GM18867 (cell line): Measurements from ENCODE around the gene COL20A1.

Experiments used
- ATAC-seq: cut with Tn5 transposase; IDR thresholded peaks from one replicate; pipeline ENCODE4 v1.9.1; 2021; ENCODE audit warnings: mild to moderate bottlenecking, moderate library complexity; ENCODE audit not compliant: unreplicated experiment

The COL20A1 gene

DNA sequence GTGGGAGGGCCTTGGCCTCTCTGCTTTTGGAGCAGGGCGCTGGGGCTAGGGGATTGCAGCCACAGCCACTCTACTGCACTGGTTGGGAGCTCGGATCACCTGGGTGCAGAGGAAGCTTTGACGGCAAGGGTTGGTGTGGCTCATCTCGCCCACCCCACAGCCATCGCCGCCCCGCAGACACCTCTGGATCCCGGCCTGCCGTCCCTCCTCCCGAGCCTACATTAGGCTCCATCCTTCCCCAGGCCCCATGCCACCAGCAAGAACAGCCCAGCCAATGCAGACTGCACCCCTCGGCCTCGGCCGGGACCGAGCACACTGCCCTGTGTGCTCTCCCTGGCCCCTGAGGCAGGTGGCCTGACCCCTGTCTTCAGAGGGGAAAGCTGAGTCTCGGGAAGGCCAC, 32.5 kb upstream of the COL20A1 start:
- no peak for ATAC-seq

DNA sequence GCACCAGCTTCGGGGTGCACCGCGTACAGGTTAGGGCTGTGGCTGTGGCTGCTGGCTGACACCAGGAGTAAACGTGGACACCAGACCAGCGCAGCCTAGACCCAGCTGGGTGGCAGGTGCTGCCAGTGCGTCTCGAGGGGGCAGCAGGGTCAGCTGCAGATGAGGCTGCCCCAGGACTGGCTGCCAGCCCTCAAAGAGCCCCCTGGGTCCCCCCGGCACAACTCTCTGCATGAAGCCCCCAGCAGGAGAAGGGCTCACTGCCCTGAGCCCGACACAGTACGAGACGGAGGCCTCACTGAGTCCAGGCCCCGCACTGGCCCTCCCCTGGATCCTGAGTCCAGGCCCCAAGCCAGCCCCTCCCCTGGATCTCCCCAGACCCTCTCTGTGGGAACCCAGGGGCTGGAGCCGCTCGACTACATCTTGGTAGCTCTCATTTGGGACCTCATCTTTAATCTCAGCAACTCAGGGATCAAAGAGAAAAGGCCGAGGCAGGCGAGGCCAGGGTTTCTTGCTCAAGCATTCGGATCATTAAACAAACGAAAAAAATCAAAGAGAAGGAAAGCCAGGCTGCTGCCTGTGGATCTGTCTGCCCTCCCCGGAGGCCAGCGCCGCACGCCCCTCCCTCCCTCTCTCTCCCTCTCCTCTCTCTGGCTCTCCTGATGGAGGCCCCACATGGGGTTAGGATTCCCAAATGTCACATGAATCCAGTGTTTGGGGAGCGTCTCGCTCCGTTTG, 31.8 kb upstream of the COL20A1 start:
- ATAC-seq, result no peak

DNA sequence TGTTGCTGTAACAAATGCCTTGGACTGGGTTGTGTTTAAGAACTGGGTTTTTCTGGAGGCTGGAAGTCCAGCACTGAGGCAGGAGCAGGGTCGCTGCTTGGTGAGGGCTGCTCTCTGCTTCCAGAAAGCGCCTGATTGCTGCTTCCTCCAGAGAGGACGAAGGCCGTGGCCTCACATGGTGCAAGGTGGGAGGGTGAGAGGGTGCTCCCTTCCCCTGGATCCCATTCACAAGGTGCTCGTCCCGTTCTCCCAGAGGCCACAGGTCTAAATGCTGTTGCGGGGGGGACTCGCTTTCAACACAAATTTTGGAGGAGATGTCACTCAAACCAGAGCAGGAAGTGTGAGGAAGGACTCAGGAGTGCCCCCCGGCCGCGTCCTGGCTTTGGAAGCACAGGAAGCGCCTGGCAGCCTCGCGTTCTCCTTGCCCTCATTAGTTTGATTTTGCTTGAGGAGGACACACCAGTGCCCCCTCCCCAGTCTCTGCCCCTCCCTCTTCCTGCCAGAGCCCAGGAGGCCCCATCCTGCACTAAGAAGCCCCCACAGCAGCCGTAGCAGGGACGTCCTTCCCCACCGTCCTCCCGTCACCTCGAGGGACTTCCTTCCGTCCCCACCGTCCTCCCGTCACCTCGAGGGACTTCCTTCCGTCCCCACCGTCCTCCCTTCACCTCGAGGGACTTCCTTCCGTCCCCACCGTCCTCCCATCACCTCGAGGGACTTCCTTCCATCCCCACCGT, 31.0 kb upstream of the COL20A1 start:
- no peak for ATAC-seq

DNA sequence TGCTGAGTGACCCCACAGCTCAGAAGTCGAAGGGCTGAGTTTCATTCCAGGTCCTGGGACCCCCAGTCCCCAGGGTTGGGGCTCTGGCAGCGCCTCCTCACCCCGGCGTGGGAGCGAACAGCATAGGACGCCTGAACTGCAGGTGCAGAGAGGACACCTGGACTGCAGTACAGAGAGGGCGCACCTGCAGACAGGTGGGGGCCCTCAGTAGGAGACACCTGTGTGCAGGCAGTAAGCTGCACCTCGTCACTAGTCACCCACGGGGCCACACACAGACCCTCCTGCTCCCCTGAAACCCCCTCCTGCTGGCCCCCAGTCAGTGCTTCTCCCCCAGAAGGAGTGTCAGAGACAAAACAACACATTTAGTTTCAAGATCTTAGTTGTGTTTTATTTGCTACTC, 30.1 kb upstream of the COL20A1 start:
- no peak for ATAC-seq

DNA sequence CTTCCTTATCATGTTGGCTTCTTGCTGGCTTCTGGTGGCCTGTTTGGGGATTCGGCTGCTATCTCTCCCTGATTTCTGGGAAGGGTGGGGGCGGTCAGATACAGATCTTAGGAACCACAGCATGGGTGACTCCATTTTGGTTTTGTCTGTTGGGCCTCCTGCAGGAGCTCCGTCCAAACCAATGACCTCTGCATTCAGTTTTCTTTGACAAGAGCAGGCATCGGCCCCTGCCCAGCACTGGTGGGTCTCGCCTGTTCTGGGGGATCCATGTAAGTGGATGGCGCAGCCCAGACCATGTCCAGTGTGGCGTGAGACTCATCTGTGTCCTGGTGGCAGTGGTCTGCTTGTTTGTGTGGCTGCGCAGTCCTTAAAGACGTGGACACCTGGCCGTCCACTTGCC, 29.0 kb upstream of the COL20A1 start:
- no peak for ATAC-seq

DNA sequence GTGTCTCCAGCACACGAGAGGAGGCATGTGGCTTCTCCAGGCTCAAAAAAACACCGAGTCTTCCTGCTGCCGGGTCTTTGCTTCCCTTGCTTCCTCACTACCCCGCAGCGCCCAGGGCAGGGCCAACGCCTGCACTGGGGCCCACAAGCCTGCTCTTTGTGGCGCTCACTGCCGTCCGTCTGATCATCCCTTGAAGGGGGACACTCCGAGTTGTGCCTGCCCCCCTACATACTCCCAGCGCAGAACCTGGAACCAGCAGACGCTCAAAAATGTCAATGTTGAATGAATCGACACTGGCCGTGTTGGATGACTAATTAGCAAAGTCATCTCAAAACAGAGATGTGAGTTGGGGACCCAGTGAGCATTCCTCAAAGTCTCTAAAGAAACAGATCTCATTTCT, 28.5 kb upstream of the COL20A1 start:
- no peak for ATAC-seq

DNA sequence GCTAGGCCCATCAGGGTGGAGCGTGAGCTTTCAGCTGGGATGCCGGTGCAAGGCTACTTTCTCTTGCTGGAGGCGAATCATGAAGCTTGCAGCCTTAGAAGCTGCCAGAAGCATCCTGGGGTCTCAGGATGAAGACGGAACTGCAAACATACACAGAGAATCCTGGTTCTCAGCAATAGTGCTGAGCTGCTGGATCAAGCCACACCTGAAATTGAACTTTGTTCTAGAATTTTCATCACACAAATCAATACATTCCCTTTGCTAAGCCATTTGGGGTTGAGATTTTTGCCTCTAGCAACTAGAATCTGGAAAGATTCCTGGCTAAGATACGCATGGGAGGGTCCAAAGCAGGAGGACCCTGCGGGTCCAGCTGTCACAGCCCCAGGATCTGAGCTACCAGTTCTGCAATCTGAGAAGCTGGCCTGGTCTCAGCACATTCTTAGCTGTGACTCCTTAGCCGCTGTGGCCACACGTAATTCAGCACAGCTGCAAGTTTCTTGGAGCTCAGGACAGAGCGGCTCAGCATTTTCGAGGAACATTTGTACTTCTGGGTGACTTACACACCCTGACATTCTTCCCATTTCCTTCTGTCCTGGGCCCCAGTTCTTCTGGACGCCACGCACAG, 27.0 kb upstream of the COL20A1 start:
- ATAC-seq, result no peak

DNA sequence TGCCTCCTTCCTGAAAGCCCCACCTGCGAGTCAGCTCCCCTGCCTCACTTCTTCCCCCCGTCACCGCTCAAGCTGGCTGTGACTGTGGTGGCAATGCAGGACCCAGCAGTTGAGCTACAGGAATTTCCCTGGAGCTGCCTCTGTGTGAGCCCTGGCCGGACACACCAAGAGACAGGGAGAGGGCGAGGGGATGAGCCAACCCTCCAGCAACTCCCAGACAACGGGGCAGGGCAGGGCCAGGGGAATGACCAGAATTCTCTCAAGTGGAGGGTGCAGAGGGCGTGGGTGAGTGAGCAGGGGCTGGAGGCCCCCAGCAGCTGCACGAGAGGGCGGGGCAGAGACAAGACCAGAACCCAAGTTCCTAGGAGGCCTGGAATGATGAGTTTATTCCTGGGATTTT, 25.3 kb upstream of the COL20A1 start:
- no peak for ATAC-seq

DNA sequence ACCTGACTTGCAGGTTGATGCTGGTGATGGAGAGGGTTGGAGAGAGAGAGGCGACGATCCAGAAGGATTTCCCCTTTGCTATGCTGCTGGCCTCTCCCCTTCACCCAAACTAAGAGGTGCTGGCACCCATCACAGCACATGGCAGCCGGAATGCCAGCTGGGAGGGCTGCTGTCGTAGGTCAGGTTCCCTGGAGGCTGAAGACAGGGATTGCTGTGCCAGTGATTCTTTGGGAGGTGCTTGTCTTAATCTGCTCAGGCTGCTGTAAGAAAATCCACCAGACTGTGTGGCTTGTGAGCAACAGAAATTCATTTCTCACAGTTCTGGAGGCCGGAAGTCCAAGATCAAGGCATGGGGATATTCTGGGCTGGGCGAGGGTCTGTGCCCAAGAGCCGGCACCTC, 24.7 kb upstream of the COL20A1 start:
- no peak for ATAC-seq

DNA sequence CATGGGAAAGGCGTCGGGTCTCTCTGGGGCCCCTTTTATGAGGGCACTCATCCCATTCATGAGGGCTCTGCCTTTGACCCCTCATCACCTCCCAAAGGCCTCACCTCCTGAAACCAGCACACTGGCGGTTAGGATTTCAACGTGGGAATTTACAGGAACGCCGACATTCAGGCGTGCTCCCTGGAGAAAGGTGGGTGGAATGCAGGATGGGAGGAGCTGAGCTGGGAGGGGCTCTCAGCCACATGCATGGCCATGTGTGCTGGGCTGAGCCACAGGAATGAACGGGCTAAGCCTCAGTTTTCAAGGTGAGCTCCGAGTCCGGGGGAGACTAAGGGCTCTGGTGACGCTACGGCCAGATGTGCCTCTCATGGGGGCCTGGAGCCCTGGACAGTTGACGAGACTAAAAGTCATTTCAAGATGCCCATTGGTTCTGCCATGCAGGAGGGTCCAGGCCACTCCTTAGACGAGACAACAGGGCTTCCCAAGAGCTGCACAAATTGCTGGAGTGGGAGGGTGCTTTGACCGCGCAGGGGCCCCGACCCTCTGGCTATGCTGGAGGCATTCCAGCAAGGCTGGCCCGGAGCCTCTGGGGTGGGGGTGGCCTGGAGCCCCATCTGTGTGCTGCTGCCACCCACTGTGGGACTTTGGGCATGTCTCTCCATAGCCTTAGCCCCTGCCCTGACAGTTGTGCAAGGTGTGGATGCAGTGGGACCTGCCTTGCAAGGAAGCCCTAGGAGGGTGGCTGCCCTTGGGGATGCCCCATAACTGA, 24.1 kb upstream of the COL20A1 start:
- no peak for ATAC-seq

DNA sequence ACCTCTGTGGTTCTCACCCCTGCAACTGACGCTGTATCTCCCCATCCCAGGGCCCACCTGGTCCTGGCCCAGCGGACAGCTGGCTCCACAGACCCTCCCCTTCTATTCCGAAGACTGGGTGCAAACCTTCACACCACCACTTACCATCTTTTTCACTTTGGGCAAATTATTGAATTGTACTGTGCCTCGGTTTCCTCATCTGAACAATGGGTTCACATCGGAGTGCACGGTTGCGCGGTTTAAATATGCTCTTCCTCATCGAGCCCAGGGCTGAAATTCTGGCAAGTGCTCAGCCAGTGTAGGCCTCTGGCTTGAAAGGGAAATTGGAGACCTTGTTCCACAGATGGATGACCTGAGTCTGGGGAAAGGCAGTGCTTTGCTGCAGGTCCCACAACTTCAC, 23.3 kb upstream of the COL20A1 start:
- no peak for ATAC-seq

DNA sequence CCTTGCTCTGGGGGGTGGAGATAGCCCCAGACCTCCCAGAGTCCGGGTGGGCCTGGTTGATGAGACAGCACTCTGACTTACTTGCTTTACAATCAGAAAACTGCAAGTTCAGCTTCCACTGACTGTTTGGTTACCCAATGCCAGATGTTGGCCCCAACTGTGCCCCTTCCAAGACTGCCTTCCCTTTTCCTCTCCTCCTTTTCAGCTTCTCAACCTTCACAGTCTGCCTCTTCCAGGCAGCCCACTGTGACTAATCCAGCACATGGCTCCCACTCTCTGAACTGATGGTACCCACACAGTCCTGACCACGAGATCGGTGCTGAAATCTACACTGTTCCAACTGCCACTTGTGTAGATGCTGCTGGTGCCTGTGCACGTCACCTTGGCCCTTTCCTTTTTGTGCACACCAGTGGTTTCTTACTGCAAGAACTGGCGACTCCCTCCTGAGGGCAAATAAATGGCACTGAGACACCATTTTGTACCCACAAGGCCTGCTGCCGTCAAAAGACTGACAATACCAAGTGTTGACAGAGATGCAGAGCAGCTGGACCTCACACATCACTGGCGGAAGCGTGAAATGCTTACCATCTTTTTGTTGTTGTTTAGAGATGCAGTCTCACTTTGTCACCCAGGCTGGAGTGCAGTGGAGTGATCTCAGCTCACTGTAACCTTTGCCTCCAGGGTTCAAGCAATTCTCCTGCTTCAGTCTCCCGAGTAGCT, 22.2 kb upstream of the COL20A1 start:
- no peak for ATAC-seq

DNA sequence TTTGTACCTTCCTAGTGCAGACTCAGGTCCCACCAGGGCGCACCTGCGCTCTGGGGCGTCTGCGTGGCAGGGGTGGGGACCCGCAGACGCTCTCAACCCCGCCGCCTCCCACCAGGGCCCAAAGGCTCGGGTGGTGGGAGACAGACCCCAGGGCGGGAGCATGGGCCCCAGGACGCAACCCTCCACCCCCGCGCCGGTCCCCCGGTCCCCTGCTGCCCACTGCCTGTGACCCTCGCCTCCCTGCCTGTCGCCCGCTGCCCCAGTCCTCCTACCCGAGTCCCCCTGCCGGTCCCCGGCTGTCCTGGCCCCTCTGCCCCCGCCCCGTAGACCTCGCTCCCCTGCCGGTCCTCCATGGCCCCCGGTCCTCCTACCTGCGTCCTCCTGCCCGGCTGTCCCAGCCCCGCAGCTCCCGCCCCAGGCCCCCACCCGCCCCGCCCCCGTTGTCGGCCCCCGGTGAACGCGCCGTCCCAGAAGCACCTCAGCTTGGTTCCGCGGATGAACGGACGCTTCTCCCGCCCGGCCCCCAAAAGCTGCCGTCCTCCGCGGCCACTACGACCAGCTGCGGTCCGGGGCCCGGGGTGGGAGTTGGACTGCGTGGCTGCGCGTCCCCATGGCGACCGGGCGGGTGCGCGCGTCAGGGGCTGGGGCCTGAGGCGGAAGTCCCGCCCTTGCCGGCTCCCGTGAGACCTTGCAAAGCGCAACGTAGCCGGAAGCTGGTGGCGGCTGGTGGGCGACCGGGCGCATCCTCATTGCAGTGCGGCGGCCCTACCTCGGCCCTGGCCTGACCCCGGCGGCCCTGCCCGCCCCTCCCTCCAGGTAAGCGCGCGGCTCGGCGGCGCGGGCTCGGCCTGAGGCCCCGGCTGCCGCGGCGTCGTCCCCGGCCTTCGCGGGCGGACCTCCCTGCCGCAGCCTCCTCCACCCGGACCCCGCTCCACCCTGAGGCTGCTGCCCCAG, 20.6 kb upstream of the COL20A1 start, which contains the start of gene ARFGAP1:
ARFGAP1 (plus strand) TSS at position 709 of the 954 bp plus-strand sequence. CDS start 2,768 bp downstream, outside the sequence.
- ATAC-seq, result peak; percentile 90

DNA sequence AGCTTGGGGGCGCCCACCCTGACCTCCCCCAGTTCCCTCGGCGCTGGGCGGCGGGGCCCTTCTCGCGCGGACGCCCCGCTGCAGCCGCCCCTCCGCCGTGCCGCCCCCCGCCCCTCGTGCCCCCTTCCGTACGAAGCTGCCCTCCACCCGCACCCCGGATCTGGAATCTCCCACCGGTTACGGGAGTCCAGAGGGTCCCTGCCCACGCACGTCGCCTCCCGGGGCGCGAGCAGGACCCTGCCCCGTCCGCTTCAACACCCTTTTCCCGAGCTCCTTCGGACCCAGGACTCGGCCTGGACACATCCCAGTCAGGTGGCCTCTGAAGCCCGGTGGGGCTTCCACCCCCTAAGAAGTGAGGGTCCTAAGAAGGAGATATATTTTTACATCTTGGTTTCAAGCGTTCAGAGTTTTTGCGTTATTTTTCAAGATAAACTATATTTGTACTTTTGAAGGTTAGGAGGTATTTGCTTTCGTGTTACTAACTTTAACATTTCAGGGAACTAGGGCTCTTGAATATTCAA, 19.9 kb upstream of the COL20A1 start:
- ATAC-seq, result no peak

DNA sequence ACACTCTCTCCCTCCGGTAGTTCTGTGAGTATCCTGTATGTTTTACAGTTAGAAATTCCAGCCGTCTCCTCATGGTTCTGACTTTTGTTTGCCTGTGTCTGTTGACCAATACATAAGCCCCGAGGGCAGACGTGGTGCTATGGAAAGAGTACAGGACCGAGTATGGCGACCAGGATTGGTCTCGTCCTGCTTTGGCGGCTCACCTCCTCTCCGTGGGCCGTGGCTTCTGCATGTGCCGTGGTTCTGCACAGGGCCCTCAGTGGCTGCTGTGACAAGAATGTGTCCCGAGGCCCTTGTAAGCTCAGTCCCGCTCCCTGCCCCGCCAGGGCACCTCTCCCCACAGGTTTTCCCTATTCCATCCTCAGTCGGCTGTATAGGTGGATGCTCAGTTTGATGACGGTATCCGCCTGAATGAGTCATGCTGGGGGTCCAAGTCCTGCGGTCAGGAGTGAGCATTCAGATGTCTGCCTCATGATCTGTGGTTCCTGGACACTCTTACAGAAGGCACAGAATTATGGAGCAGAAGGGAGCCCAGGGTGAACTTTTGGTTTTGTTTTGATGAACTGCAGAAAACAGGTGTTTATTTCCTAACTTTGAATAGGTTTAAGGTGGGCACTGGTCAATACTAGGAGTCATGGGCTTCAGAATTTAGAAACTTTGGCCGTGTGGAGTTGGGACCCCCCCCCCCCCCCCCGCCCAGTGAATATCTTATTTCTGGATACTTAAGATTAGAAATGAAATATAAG, 19.2 kb upstream of the COL20A1 start:
- ATAC-seq, result no peak

DNA sequence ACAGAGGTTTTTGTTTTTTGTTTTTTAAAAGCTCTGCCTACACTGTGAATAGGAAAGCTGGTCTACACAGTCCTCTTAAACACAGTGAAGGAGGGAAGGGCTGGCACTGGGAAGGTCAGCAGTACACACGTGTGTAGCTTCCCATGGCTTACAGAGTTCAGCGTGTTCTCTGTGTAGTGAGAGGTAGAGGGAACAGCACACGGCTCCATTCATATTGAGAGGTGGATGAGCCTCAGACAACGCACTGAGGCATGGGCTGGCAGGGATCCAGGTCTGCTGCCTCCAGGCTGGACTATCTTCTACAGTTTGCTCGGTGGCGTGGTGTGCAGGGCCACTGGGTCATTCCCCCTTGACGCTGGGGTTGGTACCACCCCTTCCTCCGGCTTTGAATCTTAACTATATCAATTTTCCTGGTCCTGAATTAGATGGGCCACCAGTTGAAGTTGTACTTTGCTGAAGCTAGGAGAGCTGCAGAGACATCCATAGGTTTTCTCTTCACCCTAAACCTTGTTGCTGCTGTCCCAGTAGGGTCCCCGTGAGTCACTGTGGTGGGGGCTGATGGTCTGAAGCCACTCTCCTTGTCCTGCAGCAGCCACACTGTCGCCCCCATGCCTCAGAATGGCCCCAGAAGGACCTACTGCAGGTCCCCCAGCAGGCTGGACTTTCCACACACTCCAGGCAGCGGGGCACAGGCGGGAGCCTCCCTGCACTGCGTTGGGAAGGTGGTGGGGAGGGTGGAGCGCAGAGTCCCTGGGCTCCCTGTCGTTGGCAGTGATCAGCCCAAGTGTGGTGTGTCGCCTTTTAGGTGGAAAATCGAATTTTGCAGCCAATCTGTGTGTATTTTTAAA, 18.4 kb upstream of the COL20A1 start:
- no peak for ATAC-seq

DNA sequence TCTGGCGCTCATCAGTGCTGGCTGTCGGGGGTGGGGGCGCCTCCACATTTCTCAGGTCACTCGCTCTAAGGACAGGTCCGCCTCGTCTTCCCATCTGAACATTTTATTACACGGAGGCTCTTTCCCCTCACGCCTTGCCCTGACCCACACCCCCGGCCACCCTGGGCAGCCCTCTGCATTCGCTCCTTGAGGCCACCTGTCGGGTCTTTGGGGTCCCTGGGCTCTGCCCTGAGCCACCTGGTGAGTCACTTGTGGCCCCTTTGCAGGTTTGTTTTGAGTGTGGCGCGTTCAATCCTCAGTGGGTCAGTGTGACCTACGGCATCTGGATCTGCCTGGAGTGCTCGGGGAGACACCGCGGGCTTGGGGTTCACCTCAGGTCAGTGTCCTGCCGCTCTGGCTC, 17.2 kb upstream of the COL20A1 start:
- ATAC-seq, result no peak

DNA sequence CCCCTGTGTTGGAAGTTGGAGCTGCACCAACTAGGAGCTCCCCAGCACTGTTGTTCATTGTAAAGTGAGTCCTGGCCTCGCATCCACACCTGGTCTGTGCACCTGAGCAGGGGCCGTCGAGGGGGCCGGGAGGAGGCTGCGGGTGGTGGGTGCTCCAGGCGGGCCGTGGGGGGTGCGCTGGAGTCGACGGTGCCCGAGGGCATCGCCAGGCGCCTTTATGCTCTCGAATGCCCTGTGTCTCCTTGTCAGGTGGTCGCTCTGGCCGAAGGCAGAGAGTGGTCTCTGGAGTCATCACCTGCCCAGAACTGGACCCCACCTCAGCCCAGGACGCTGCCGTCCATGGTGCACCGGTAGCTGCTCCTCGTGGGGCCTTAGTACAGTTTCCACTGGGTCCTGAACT, 16.0 kb upstream of the COL20A1 start:
- ATAC-seq, result no peak
